LNCAP (cell line): Measurements from ENCODE around the gene HNF4A.
A peak's percentile ranks its signal among the peaks of the same experiment; 100 is the strongest.

Experiments
- TF ChIP-seq, protein P1 (sequence below): fragments of 450-650 bp; IDR thresholded peaks from 2 replicates; pipeline ENCODE4 v1.5.1; 2017; ENCODE audit warnings: mild to moderate bottlenecking

The HNF4A gene

DNA sequence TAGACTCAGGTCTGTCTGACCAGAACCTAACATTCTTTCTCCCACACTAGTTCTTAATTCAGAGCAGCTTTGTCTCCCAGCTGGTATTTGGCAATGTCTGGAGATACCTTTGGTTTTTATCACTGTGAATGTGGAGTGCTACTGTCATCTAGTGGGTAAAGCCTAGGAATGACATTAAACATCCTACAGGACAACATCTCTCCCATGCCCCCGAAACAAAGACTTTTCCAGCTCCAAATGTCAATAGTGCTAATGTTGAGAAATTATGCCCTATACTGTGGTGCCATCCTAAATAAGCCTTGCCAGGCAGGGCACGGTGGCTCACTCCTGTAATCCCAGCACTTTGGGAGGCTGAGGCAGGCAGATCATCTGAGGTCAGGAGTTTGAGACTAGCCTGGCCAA lies 116.0 kb downstream of the HNF4A start:
- TF ChIP-seq, protein P1, sequence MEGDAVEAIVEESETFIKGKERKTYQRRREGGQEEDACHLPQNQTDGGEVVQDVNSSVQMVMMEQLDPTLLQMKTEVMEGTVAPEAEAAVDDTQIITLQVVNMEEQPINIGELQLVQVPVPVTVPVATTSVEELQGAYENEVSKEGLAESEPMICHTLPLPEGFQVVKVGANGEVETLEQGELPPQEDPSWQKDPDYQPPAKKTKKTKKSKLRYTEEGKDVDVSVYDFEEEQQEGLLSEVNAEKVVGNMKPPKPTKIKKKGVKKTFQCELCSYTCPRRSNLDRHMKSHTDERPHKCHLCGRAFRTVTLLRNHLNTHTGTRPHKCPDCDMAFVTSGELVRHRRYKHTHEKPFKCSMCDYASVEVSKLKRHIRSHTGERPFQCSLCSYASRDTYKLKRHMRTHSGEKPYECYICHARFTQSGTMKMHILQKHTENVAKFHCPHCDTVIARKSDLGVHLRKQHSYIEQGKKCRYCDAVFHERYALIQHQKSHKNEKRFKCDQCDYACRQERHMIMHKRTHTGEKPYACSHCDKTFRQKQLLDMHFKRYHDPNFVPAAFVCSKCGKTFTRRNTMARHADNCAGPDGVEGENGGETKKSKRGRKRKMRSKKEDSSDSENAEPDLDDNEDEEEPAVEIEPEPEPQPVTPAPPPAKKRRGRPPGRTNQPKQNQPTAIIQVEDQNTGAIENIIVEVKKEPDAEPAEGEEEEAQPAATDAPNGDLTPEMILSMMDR: peak; percentile 56

GRCh38 chr20:44475372-44475693 lies 119.8 kb downstream of the HNF4A start:
- TF ChIP-seq, protein P1: no peak

DNA sequence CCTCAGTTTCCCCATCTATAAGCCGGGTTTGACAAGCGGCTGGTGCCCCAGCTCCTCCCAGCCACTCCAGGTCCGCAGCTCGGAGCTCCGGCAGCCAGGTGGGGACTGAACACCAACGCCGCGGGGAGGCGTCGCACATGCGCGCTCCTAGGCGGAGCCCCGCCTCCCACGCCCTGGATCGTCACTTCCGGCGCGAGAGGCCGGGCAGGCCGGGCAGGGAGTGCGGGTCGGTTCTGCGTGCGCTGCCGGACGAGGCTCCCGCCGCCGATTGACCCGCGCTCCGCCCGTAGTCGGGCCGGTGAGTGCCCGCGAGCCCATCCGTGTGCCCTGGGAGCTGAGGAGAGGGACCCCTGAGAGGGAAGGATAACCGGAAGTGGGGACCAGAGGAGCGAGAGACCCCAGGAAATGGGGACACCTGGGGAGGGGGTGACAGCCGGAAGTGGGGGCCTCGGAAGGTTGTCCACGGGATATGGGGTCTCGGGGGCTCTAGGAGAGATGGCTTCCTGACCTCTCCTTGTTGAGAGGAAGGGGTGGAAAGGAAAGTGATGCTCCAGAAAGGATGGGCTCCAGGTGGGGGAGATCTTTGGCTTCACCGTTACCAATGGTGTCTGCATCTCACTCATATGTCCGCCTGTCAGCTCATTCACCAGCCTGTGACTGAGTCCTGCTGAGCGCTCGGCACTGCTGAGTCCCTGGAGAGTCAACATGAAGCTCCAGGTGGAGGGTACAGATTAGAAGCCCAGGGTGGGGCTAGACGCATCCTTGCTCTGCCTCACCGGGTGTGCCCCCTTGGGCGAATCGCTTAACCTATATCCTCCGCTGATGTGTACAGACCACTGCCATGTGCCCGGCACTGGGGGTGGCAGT lies 120.4 kb downstream of the HNF4A start, which contains the start of gene TTPAL:
TTPAL (plus strand) TSS at position 181 of the 867 bp plus-strand sequence. CDS start 4,126 bp downstream, outside the sequence.
- TF ChIP-seq, protein P1: no peak; the same call in 1 of the 2 replicates

- TF ChIP-seq, protein P1: no peak
Measured at GRCh38 chr20:44477151-44477550, 121.7 kb downstream of the HNF4A start.

DNA sequence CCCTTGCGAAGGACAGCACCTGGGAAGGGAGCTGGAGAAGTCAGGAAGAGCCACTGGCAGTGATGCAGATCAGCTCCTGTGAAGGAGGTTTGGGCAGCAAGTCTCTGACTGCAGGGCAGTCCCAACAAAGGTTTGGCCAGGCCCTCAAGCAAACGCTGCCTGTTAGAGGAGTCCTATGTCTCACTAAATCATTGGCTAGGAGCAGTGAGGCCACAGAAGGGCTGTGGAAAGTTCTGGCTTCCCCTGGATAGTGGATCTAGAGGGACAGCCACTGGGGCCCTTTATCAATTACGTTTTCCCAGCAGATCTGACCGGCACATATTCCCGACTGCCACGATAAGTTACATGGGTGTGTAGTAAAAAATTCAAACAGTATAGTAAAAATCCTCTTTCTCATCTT lies 122.7 kb downstream of the HNF4A start:
- TF ChIP-seq, protein P1: no peak

DNA sequence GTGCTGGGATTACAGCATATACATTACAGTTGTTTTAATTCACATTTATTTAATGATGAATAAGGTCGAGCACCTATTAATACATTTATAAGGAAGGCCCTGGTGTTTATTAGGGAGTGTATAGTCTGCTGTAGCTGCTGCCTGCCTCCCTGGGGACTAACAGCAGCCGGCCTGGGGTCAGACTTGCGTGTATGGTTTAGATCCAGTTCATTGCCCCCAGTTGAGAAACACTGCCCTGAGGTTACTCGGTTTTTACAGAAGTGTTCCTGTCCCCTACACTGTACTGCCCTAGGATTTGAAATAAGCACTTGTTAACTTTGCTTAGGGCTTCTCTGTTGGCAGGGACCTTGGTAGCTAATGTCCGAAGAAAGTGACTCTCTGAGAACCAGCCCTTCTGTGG lies 124.1 kb downstream of the HNF4A start:
- TF ChIP-seq, protein P1: no peak

DNA sequence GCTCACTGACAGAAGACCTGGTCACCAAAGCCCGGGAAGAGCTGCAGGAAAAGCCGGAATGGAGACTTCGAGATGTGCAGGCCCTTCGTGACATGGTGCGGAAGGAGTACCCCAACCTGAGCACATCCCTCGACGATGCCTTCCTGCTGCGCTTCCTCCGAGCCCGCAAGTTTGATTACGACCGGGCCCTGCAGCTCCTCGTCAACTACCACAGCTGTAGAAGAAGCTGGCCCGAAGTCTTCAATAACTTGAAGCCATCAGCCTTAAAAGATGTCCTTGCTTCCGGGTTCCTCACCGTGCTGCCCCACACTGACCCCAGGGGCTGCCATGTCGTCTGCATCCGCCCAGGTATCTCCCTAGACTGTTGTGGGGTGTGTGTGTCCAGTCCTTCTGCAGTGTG lies 124.6 kb downstream of the HNF4A start:
- TF ChIP-seq, protein P1: no peak
